ENCODE data around the gene ATP13A4.
A peak's percentile ranks its signal among the peaks of the same experiment; 100 is the strongest.

ATP13A4 gene

DNA sequence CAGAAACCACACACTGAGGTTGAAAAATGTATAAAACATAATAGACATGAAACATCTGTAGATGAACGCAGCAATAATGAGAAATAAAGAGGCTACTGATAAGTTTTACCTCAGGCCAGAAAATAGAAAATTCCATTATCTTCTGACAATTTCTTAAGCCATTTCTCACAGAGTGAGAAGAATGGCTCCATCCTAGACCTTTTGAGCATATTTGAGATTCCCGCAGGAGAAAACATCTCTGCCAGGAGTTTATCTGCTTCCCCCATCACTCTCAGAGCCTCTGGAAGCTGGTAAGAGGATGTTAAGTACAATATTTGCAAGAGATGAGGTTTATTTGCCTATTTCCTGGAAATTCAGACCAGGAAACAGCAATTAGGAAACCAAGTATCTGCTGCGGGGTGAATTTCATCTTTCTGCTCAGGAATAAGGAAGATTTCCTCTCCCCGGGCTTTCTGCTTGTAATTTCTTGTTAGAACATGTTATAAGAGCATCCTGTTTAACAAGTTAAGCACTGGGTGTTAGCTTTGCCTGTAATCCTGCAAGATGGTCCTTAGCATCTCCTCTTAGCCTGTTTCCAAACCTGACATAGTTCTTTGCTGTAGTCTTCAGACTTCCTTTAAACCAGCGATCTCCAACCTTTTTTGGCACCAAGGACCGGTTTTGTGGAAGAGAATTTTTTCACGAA lies 54.8 kb downstream of the ATP13A4 start:
- no peak for DNase-seq

DNA sequence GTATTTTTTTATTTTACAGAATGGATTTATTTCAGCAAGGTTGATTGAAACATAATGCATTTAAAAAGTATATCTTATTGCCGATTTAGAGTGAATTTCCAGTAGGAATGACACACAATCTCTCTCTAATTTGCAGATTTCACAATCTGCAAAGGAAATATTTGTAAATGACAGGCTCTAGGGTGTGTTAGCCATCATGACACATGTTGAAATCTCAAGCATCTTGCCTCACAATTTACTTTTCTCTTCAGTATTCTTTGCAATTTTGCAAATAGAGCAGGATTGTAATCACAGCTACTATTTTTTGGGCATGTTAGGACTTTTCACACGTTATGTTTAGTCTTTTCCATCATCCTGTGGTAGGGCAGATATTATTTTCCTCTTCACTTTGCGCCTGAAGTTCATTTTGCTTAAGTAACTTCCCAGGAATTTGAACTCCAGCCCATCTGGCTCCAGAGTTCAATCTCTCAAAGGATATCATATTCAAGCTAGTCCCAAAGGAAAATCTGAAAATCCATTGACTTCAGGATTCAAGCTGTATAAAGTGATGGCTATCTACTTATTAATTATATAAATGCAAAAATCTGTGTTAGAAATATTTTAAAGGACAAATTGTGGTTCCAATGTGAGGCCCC lies 55.4 kb downstream of the ATP13A4 start:
- DNase-seq = no peak

DNA sequence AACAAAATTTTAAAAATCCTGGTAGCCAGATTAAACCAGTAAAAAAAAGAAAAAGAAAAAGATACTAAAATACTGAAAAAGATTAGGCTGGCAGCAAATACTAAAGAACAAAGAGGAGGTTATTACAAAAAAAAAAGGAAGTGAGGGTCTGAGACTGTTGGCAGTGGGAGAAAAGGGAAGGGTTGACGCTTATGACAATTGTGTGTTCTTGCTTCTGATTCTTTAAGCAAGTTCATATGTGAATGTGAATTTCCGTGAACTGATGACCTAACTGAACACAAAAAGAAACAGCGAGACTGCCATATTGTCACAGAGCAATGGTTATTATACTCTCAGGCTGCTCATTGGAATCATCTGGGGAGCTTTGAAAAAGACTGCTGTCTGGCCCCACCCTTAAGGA lies 56.5 kb downstream of the ATP13A4 start:
- no peak for DNase-seq

- DNase-seq = no peak
Measured at GRCh38 chr3:193496658-193497057, 58.0 kb downstream of the ATP13A4 start.

DNA sequence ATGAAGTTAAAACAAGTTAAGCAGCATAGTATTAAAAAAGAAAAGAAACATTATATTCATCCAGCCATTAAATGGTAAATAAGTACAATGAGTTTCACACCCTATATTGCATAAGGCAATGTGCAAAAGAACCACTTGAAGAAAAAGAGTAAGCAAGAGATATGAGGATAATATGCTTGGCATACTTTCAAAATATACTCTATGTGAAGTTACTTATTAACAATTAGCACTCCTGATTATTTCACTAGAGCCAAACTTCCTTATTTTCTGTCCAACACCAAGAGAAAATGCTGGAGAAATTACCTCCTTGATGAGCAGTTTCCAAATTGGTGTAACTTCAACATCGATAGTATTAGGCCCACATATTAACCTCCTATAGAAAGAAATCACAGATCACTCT lies 63.7 kb downstream of the ATP13A4 start:
- DNase-seq = no peak

DNA sequence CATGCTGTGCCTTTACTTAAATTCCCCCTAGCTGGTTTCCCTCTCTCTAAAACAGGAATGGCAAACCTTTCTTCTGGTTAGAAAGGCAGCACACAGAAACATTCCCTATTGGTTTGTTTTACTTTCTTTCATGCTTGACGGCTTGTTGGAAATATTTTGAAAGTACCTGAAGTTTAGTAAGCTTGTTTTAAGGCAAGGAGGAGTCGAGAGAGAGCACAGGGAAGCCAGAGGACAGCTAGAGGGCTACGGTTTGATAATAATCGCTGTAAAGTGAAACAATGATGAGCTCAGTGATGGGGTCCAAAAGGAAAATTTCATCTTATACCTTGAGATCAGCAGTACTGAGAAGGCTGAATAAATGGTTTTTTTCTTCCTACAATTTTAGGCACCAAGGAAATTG lies 64.1 kb downstream of the ATP13A4 start:
- no peak for DNase-seq

- no peak for DNase-seq
Measured at GRCh38 chr3:193489949-193490348, 64.7 kb downstream of the ATP13A4 start.

GRCh38 chr3:193488741-193489140 lies 66.0 kb downstream of the ATP13A4 start:
- DNase-seq = no peak

DNA sequence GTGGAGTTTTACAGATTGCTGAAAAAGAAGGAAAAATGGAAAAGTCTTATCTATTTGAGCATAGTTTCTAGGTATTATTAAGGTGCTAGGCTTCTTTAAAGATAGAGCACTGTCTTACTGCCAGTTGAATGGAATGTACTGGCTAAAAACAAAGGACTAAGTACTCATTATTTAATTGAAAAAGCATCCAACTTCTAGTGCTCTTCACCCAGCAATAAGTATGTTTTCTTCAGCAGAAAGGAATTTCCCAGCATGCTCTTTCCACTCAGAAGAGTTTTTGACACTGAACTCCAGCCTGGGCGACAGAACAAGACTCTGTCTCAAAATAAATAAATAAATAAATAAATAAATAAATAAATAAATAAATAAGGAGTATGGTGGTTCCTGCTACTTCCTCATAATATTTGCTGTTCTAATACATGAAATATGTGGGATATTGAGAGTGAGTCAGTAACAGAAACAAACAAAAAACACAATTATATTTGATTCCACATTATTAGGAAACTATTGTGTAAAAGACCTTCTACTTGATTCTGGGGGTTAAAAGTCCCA lies 70.6 kb downstream of the ATP13A4 start:
- no peak for DNase-seq

GRCh38 chr3:193481436-193481835 lies 73.3 kb downstream of the ATP13A4 start:
- no peak for DNase-seq

- no peak for DNase-seq
Measured at GRCh38 chr3:193474446-193474845, 80.2 kb downstream of the ATP13A4 start.

DNA sequence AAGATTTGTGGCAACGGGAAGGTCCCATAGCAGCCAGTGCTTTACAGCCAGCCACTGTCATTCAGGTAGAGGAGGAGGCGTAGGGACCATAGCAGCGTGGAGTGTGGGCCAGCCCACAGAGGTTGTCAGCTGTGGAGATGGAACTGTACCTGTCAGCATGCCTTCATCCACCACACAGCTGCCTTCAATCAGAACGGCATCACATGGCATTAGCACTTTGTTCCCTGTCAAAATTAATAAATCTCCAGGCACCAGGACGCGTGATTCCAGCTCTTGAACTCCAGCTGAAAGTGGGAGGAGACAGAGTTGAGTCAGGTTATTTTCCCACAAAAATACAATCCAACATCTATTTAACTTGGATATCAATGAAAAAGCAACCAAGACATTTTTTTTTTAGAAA lies 84.0 kb downstream of the ATP13A4 start:
- peak in 17 of 56 donors; percentile 8 to 56 (median 16) for DNase-seq

GRCh38 chr3:193465992-193466608 lies 88.6 kb downstream of the ATP13A4 start:
- no peak for DNase-seq

GRCh38 chr3:193464889-193465288 lies 89.8 kb downstream of the ATP13A4 start:
- DNase-seq = no peak

DNA sequence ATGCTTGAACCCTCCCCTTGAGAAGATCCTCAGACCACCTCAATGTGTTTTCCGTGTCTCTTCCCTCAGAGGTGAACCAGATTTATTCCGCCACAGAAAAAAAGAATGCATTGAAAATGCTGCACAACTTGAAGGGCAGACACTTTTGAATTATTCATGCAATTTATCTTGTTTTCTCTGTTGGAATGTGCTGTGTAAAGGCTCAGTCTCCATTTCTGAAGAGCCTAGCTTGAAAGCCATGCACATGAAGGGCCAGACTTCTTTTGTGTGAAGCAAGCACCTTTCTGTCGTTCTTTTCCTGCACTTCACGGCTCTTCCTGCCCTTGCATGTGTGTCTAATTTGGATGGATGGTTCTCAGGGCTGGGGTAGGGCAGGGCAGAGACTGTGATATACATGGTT lies 97.2 kb downstream of the ATP13A4 start:
- no peak for DNase-seq

GRCh38 chr3:193452338-193452737 lies 102.4 kb downstream of the ATP13A4 start:
- no peak for DNase-seq

DNA sequence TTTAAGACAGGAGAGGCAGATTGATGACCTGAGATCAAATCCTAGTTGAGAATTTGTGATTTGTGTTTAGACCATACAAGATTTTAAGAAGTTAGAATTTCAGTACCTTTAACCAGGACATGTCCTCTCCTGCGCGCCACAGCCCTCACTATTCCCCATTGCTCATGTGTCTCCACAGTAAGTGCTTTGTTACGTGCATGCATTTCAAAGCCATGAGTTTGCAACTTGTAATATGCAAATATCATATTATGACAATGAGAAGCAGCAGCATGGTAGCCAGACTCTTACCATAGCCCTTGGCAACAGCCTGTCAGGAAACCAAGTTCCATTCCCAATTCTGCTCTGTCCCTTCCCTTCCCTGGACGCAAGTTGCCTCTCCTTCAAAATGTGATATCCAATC lies 102.8 kb downstream of the ATP13A4 start:
- DNase-seq = no peak

- DNase-seq = no peak
Measured at GRCh38 chr3:193446965-193447602, 107.6 kb downstream of the ATP13A4 start.

DNA sequence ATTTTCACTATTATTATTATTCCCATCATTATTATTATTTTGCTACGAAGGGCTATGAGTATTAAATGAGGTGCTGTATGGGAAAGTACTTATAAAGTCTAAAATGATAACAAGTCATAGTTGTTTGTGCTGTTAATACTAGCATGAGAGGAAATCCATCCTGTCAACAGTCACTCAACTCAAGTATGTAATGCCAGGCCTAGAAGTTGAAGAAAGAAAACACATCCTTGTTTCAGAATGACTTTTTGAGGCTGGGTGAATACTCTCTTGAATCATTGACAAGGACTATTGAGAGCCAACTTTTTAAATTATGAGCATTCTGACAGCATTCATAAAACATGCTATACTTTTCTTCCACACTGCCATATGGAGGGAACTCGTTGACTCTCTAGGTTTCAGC lies 115.3 kb downstream of the ATP13A4 start:
- no peak for DNase-seq

DNA sequence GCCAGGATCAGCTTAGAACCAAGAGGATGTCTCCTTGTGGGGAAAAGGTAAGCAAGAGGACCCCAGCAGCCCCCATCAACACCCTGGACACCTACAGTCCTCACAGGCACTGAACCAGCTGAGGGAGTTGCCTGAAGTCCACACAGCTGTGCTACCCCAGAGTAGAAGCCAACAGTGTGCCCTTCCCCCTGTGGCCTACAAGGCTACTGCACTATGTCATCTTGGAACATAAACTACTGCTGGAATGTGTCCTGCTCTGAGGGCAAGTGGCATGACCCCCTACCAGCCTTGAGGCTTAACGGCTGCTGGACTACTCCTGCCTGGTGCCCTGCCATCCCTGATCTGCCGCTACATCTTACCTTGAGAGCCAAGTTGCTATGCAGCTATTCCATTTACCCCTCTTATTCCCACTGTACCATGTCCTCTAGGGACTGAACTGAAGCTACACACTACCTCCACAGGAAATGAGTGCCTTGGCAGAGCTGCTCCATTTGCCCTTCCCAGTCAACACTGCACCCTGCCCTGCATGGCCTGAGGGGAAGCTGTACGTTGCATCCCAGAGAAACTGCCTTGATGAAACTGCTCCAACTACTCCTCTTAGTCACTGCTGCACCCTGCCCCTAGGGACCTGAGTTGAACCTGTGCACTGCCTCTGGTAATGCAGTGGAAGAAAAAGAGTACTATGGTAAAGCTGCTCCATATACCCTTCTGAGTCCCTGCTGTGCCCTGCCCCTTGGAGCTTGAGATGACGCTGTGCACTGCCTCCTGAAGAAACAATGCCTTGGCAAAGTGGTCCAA lies 135.9 kb downstream of the ATP13A4 start:
- DNase-seq = no peak

GRCh38 chr3:193416629-193417028 lies 138.1 kb downstream of the ATP13A4 start:
- DNase-seq = no peak

Measured in nucleus accumbens (tissue), 56 donors.